K562 (cell line): ENCODE measurements around the gene IP6K3.

Experiments
- CBX8 ChIP-seq: fragments of 200-600 bp; sonication (generic); IDR thresholded peaks from 2 replicates; pipeline ENCODE4 v1.6.1; 2012; ENCODE audit warnings: borderline replicate concordance, mixed run types, low read depth, mild to moderate bottlenecking, moderate library complexity, mixed read lengths, low read length, control low read depth, inconsistent platforms; ENCODE audit not compliant: poor library complexity, severe bottlenecking; ENCODE audit errors: extremely low read depth
- CHD7 ChIP-seq: fragments of 200-600 bp; sonication (generic); IDR thresholded peaks from one replicate; pipeline ENCODE4 v1.6.1; 2012; ENCODE audit warnings: mild to moderate bottlenecking, low read depth, low read length, inconsistent platforms
- FOXM1 ChIP-seq, 2 experiments: fragments of 450-650 bp in 1 of 2; sonication (generic) in 1 of 2; formaldehyde crosslinking in 1 of 2; IDR thresholded peaks; 2 replicates each; pipeline versions ENCODE4 v1.6.1 to v1.9.0; 2017 to 2022; ENCODE audit warnings: low read depth in 2 of 2, mild to moderate bottlenecking in 2 of 2, missing genetic modification reagents in 1 of 2, moderate library complexity in 1 of 2
- JUNB ChIP-seq: fragments of 450-650 bp; formaldehyde crosslinking; conservative IDR thresholded peaks from 2 replicates; pipeline ENCODE4 v1.4.0; 2020; ENCODE audit warnings: mild to moderate bottlenecking
- JUND ChIP-seq, 2 experiments: IDR thresholded peaks; 2 replicates in 1 of 2; 3 replicates in 1 of 2; pipeline ENCODE4 v1.6.1; 2011; ENCODE audit warnings: borderline replicate concordance in 2 of 2, low read depth in 2 of 2, low read length in 2 of 2, improper control_type of control experiment in 1 of 2, missing biosample characterization in 1 of 2, missing genetic modification characterization in 1 of 2, missing genetic modification reagents in 1 of 2
- KLF1 ChIP-seq: fragments of 450-650 bp; IDR thresholded peaks from 2 replicates; pipeline ENCODE4 v1.6.1; 2016; ENCODE audit warnings: missing genetic modification characterization, missing compliant biosample characterization
- MAX ChIP-seq: sonication (generic); formaldehyde crosslinking; IDR thresholded peaks from 2 replicates; pipeline ENCODE4 v1.9.0; 2022; ENCODE audit warnings: mild to moderate bottlenecking, missing genetic modification reagents
- RBM25 ChIP-seq: fragments of 200-400 bp; formaldehyde crosslinking; IDR thresholded peaks from 2 replicates; pipeline ENCODE4 v1.6.1; 2018; ENCODE audit warnings: low read length, low read depth, moderate library complexity; ENCODE audit not compliant: severe bottlenecking
- TAF1 ChIP-seq: IDR thresholded peaks from 2 replicates; pipeline ENCODE4 v1.6.1; 2011; ENCODE audit warnings: mild to moderate bottlenecking, low read length, moderate library complexity; ENCODE audit not compliant: insufficient read depth, control insufficient read depth, severe bottlenecking; ENCODE audit errors: extremely low read depth
- TCF7 ChIP-seq: sonication (generic); IDR thresholded peaks from 2 replicates; pipeline ENCODE4 v1.6.1; 2016; ENCODE audit warnings: antibody characterized with exemption, borderline replicate concordance
- TEAD1 ChIP-seq, 2 experiments: fragments of 450-650 bp in 1 of 2; sonication (generic) in 1 of 2; formaldehyde crosslinking; IDR thresholded peaks; 2 replicates each; pipeline versions ENCODE4 v1.4.0 to v1.8.0; 2020 to 2022; ENCODE audit warnings: mild to moderate bottlenecking in 2 of 2, missing genetic modification reagents in 1 of 2
- ZNF511 ChIP-seq: sonication (generic); formaldehyde crosslinking; IDR thresholded peaks from 2 replicates; pipeline ENCODE4 v1.8.0; 2022; ENCODE audit warnings: mild to moderate bottlenecking, missing genetic modification reagents
- ZNF639 ChIP-seq, 2 experiments: fragments of 200-800 bp in 1 of 2; sonication (Bioruptor generic) in 1 of 2; sonication (generic) in 1 of 2; formaldehyde crosslinking in 1 of 2; IDR thresholded peaks in 1 of 2; conservative IDR thresholded peaks in 1 of 2; 2 replicates each; pipeline versions ENCODE4 v1.5.0 to v1.6.1; 2016 to 2020; ENCODE audit warnings: missing compliant biosample characterization in 1 of 2, missing genetic modification characterization in 1 of 2, missing genetic modification reagents in 1 of 2
- ZNF707 ChIP-seq: fragments of 250-450 bp; sonication (Bioruptor Pico); conservative IDR thresholded peaks from 2 replicates; pipeline ENCODE4 v1.8.0; 2022; ENCODE audit warnings: inconsistent platforms, mild to moderate bottlenecking, moderate library complexity

GRCh38 chr6:33784787-33785186 is 38.1 kb upstream of the IP6K3 start:
- no peak for TF ChIP-seq KLF1 (tag)
- TF ChIP-seq ZNF707, result no peak
- TF ChIP-seq MAX, result no peak
- no peak for TF ChIP-seq ZNF639 (CRISPR knock-in tag; conservative IDR thresholded peaks at IDR 0.05 in 1 of 2, IDR thresholded peaks at IDR 0.05 in 1 of 2)
- TF ChIP-seq TAF1, result no peak
- TF ChIP-seq ZNF511 (CRISPR knock-in tag), result no peak
- no peak for TF ChIP-seq CHD7
- TF ChIP-seq TEAD1 (CRISPR knock-in tag; IDR thresholded peaks at IDR 0.05), result no peak
- no peak for TF ChIP-seq TCF7
- no peak for TF ChIP-seq JUND (IDR thresholded peaks at IDR 0.05; ENCODE audit: borderline replicate concordance, low read depth, low read length)
- no peak for TF ChIP-seq JUND (tag; IDR thresholded peaks at IDR 0.05; ENCODE audit: borderline replicate concordance, low read depth, low read length)
- no peak for TF ChIP-seq RBM25
- TF ChIP-seq FOXM1 (IDR thresholded peaks at IDR 0.05; ENCODE audit: low read depth), result no peak
- TF ChIP-seq FOXM1 (CRISPR knock-in tag; IDR thresholded peaks at IDR 0.05; ENCODE audit: low read depth), result no peak
- TF ChIP-seq CBX8, result no peak
- TF ChIP-seq JUNB (CRISPR knock-in tag), result no peak
